GM21576 (cell line): ENCODE results near the gene RUNX2.

Experiments used
- ATAC-seq: cut with Tn5 transposase; IDR thresholded peaks from one replicate; pipeline ENCODE4 v1.9.1; 2021; ENCODE audit warnings: mild to moderate bottlenecking, moderate library complexity; ENCODE audit not compliant: unreplicated experiment

RUNX2 gene

GRCh38 chr6:45431317-45432065 lies 103.4 kb downstream of the RUNX2 start:
- ATAC-seq: no peak

- no peak for ATAC-seq
Observed at GRCh38 chr6:45432977-45433376, 104.8 kb downstream of the RUNX2 start.

- ATAC-seq: no peak
Observed at GRCh38 chr6:45433533-45434380, 105.6 kb downstream of the RUNX2 start.

- no peak for ATAC-seq
Observed at GRCh38 chr6:45434381-45434700, 106.2 kb downstream of the RUNX2 start.

- no peak for ATAC-seq
Observed at GRCh38 chr6:45436544-45437438, 108.7 kb downstream of the RUNX2 start.

GRCh38 chr6:45437439-45437815 lies 109.3 kb downstream of the RUNX2 start:
- ATAC-seq: no peak

- no peak for ATAC-seq
Observed at GRCh38 chr6:45438151-45438550, 110.0 kb downstream of the RUNX2 start.

GRCh38 chr6:45438849-45439406 lies 110.8 kb downstream of the RUNX2 start:
- no peak for ATAC-seq

GRCh38 chr6:45439459-45439858 lies 111.3 kb downstream of the RUNX2 start:
- ATAC-seq: no peak

- no peak for ATAC-seq
Observed at GRCh38 chr6:45439861-45440388, 111.8 kb downstream of the RUNX2 start.

- ATAC-seq: no peak
Observed at GRCh38 chr6:45441851-45442453, 113.8 kb downstream of the RUNX2 start.

- no peak for ATAC-seq
Observed at GRCh38 chr6:45442716-45443115, 114.6 kb downstream of the RUNX2 start.

GRCh38 chr6:45445364-45445748 lies 117.2 kb downstream of the RUNX2 start:
- ATAC-seq: no peak

GRCh38 chr6:45445749-45446549 lies 117.8 kb downstream of the RUNX2 start:
- no peak for ATAC-seq

GRCh38 chr6:45447005-45447404 lies 118.9 kb downstream of the RUNX2 start:
- ATAC-seq: no peak

GRCh38 chr6:45447716-45448115 lies 119.6 kb downstream of the RUNX2 start:
- no peak for ATAC-seq

GRCh38 chr6:45448417-45449389 lies 120.6 kb downstream of the RUNX2 start:
- no peak for ATAC-seq

- ATAC-seq: no peak
Observed at GRCh38 chr6:45450132-45450531, 122.0 kb downstream of the RUNX2 start.
